Measurements from ENCODE around the gene ZBTB16. TPM values are rescaled to one million over a fixed set of nuclear protein-coding genes. Genes with fewer than 3 reads are reported as not detected.

ZBTB16 gene
- polyA plus RNA-seq, 5 donors, result 3.1 to 9.9 (median 6.7) TPM

GRCh38 chr11:114257621-114258558 lies 198.4 kb downstream of the ZBTB16 start:
- no peak for DNase-seq

GRCh38 chr11:114258696-114259095 lies 199.2 kb downstream of the ZBTB16 start:
- DNase-seq, result no peak

- no peak for DNase-seq
Measured at GRCh38 chr11:114259124-114259526, 199.6 kb downstream of the ZBTB16 start.

GRCh38 chr11:114259551-114259983 lies 200.1 kb downstream of the ZBTB16 start:
- DNase-seq, result no peak

DNA sequence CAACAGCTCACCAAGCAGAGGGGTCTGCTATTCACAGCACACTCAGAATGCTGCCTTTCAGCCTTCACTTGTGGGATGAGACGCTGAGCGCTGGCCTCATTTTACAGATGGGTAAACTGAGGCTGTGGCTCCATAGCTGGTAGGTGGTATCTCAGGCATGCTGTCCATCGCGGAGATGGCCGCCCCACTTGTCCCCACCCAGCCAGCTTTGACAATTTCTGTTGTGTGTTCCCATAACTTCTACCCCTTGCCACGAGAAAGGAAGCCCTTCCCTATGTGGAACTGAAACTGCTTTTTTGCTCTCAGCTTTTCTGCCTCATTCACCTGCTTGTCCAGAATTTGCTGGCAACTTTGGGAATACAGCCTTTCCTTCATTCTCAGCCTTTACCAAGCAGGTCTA lies 200.6 kb downstream of the ZBTB16 start:
- DNase-seq, result no peak

GRCh38 chr11:114260483-114260882 lies 201.0 kb downstream of the ZBTB16 start:
- no peak for DNase-seq

DNA sequence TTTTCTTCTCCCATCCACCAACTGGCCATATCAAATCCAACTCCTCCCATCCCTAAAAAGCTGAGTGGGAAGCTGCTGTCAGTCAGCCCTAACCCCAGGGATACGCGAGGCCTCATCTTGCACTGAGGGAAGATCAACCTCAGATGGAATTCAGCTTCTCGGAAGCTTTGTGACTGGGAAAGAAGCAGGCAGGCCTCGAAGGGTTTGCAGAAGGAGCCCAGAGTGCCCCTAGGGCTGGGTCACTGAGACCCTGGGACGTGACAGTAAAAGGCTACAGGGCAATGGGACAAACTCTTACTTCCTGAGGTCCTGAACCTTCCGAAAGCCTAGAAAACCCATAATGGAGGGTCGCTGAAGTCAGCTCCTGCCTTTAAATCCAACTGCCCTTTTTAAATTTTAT lies 202.3 kb downstream of the ZBTB16 start:
- DNase-seq, result no peak

GRCh38 chr11:114262681-114263512 lies 203.4 kb downstream of the ZBTB16 start:
- peak in 1 of 2 donors; percentile 50 for DNase-seq

DNA sequence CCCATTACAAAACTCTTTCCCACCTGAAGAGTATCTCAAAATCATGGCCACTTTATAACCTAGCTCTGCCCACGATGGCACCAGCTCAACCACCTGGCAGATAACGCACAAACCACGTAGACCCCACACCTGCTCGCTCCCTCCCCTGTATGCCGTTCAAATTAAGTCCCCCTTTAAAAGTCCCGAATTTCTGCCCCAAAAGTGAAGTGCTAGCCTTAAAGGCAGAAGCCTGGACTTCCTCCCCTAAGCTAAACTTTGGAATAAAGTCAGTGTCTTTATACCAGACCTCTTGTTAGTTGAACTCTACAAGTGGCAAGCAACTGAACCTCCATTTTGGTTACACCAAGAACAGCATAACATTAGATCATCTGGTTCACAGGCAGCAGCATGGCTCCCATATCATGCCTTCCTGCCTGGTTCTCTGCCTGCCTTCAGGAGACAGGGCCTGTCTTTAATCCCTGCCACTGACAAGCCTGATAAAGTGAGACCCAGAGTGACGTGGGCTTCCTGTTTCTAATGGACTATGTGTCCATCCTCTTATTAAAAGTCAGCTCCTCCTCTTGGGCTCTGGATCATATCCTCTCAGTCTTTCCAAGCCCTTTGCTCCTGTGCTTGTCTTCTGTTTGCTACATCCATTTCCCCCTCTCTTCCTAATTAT lies 204.1 kb downstream of the ZBTB16 start:
- no peak for DNase-seq

GRCh38 chr11:114264381-114264780 lies 204.9 kb downstream of the ZBTB16 start:
- DNase-seq, result no peak

DNA sequence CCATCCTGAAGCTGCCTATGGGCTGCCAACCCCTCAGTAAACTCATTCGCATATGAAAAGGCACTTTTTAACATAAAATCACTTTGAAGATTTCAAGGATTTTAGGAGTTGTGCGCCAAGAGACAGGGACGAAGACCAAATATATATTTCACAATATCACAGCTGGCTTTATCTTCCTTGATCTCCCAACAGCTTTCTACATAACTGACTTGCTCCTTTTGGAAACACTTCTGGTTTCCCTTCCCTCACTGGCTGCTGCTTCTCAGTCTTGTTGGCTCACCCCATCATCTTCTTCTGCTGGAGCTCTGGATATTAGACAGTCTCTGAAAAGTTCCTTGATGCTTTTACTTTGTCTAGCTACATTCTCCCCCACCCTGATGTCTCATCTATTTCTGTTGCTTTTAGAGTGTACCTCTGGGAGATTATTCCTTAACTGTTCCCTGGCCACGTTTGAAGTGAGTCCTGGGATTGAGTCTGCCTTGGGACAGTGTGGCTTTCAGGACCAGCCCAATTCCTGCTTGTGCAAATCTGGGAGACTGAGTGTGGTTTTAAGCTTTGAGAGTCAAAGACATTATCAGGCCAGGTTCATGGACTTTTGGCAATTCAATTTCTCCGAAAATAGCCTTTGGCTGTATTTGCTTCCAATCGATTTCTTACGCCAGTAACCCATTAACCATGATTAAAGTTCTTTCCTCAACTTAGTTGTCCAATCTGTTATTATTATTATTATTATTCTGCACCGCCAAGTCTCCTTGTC lies 205.8 kb downstream of the ZBTB16 start:
- DNase-seq, result no peak

DNA sequence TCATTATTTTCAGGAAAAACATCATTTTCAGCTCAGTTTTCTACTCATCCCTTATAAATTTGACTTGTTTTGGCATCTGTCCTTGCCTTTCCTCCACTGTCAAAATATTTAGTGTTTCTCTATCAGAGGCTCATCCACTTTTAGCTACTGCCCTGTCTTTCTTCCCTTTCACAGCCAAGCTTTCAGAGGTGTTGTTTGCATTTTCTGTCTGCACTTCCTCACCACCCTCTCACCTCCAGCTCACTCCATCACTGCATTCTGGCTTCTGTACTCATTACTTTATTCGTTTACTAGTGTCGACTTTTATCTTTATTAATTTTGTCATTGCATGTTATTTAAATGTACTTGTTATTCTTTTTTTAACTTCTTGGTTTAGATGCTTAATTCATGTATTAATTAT lies 210.0 kb downstream of the ZBTB16 start:
- no peak for DNase-seq

- DNase-seq, result no peak
Measured at GRCh38 chr11:114270531-114271270, 211.2 kb downstream of the ZBTB16 start.

- no peak for DNase-seq
Measured at GRCh38 chr11:114271316-114271715, 211.8 kb downstream of the ZBTB16 start.

DNA sequence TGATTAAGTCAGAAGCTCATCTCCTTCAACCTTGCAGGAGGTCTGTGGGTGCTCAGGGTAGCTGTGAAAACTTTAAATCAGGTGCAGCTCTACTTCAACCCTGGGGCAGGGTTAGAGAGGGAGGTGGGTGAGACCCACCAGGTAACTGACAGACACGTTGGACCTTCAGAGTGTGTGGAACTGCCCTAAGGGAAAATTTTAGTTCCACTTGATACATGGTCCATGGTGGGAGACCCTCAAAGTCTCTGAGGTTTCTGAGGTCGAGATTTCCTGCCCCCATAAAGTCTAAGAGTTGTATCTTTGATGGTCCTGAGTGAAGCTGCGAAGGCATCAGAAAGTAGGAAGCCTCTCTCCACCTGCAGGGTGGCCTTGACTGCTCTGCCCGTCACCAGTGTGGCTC lies 212.8 kb downstream of the ZBTB16 start:
- no peak for DNase-seq

DNA sequence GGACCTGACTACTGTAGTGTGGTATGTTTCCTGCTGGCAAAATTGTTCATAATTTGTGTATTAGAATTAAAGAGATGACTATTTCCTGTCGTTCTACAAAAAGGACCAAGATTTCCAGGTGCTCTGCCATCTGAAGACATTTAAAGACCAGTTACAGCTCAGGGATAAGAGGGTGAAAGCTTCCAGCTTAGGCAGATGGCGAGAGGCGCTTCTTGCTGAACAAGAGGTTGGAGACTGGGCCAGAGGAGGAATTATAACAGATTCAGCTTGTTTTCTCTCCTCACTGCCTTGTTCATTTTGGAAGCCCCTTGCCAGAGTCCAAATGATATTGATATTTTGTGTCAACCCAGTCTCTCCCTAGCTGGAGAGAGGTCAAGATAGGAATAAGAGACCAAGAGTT lies 213.6 kb downstream of the ZBTB16 start:
- no peak for DNase-seq

DNA sequence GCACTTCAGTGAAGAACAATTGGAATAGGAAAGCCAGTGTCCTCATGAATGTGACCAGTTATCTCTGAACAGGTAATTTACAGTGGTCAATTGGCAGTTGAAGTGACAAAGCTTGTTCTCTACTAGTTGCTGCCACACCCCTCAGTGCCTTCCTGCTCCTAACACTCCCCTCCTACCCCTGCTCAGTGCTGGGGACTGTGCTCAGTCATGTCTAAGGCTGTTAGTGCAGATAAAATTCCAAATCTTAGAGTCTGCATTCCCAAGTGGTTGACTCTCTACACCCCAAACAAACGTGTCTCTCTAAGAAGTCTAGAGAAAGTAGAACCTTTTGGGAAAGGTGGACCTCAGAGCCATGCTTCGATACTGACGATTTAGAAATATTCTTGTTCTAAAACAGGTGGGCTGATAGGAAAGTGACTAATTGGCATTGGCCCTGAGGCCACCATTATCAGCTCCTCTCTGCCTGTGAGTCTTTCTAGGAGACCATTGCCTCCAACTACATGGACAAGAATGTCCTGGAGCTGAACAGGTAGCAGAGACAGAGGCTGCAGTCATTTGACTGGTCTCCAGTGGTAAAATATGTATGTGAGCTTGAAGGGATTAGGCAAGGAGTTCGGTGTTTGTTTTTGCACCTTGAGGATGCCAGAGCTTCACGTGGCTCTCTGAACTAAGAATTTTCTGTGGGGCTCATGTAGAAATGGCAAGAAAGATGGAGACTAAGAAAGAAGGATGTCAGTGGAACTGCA lies 214.6 kb downstream of the ZBTB16 start:
- no peak for DNase-seq

GRCh38 chr11:114274637-114275036 lies 215.1 kb downstream of the ZBTB16 start:
- no peak for DNase-seq

- DNase-seq, result no peak
Measured at GRCh38 chr11:114275280-114275679, 215.8 kb downstream of the ZBTB16 start.

DNA sequence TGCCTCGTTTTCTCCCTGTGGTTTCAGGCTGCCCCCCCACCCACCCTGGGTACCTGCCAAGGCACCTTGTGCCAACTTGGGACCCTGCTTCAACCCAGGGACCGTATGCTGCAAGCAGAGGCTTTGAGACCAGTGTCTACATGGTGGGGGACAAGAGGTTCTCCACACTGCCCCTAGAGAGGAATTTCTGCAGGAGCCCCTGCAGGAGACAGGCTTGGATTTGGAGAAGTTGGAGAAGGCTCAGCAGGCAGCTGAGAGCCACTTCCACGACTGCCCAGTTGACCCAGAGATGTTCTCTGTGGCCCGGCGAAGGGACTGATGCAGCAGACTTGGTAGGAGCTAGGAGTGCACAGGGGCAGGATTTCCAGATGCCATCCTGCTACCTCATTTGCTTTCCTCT lies 216.6 kb downstream of the ZBTB16 start:
- no peak for DNase-seq
